ENCODE data around the gene VOPP1. TPM values are rescaled to one million over a fixed set of nuclear protein-coding genes. Genes with fewer than 3 reads are reported as not detected.

The VOPP1 gene
- total and polyA plus RNA-seq, 9 of the 15 experiments (the other 6 are each of a cell fraction or from before 2014, with no cell fraction given) = 8.2 to 45.8 (median 31.2) TPM

- no peaks in the 10 kb centered on the region for H3K9me3 ChIP-seq (replicated peaks; ENCODE audit: control insufficient read depth, insufficient read depth, low read depth, low read length)
- H3K4me1 ChIP-seq (replicated peaks in 1 of 2; ENCODE audit: control insufficient read depth in 2 of 2, insufficient read depth in 2 of 2, low read length in 2 of 2) = peaks cover 4 to 9% of the 10 kb centered on the region in 2 experiments; a peak in 4 of 5 replicates
- ATAC-seq (no peak), DNase-seq (ENCODE audit: extremely low read depth in 1 of 4, low spot score in 3 of 4) (no peak), FAIRE-seq (no peak)
- no peak for TF ChIP-seq BDP1 (IDR thresholded peaks at IDR 0.05; ENCODE audit: insufficient read depth, insufficient read length)
- TF ChIP-seq NFE2 (IDR thresholded peaks at IDR 0.05; ENCODE audit: low read depth) = peak; percentile 21; the same call in 1 of the 2 replicates
- no peak for TF ChIP-seq DACH1 (IDR thresholded peaks at IDR 0.05; ENCODE audit: partially characterized antibody)
- TF ChIP-seq MAFG (tag; conservative IDR thresholded peaks at IDR 0.05) = no peak
- no peaks in the 10 kb centered on the region for H3K36me3 ChIP-seq (ENCODE audit: control insufficient read depth, insufficient read depth, low read length)
- no peaks in the 10 kb centered on the region for H3K27me3 ChIP-seq (ENCODE audit: control insufficient read depth in 2 of 2, insufficient read depth in 2 of 2, low read length in 2 of 2)
- H3K9me1 ChIP-seq (ENCODE audit: control insufficient read depth, insufficient read depth, low read length) = no peaks in the 10 kb centered on the region
- 67% methylated on average over 9 of the region's 12 CpGs for WGBS (ENCODE audit: insufficient coverage, low coverage, missing lambda C conversion rate)
- POLR2A ChIA-PET = no interaction called here
- no TSS peak for BruUV-seq (replicated peaks)
- no peaks in the 10 kb centered on the region for H4K20me1 ChIP-seq (replicated peaks; ENCODE audit: control insufficient read depth, insufficient read depth, low read length)
- intact Hi-C loops (cut with micrococcal nuclease) (no loop called here), in situ Hi-C loops (cut with MboI) (no loop called here)
- no peaks in the 10 kb centered on the region for H3K79me2 ChIP-seq (ENCODE audit: control insufficient read depth, insufficient read depth, low read length)
- no peak overlapping the region for H3K27ac ChIP-seq (ENCODE audit: extremely low read depth, low read depth, low read length)
- H3K4me3 ChIP-seq = no peak overlapping the region
- no peak overlapping the region for H3K4me2 ChIP-seq (ENCODE audit: insufficient read depth, low read length)
- no peak overlapping the region for H3K9ac ChIP-seq (ENCODE audit: insufficient read depth in 1 of 2, low read depth in 2 of 2, low read length in 2 of 2)
- CTCF ChIA-PET (ENCODE audit: low intra/inter-chr PET ratio) = no interaction called here
- no peak overlapping the region for H2AFZ ChIP-seq (ENCODE audit: low read depth, low read length)
These were observed 145.6 kb downstream of the VOPP1 start for GRCh38 chr7:55426676-55427075.

GRCh38 chr7:55425141-55425752 is 147.1 kb downstream of the VOPP1 start:
- H4K20me1 ChIP-seq (replicated peaks; ENCODE audit: control insufficient read depth, insufficient read depth, low read length) = no peaks in the 10 kb centered on the region
- peaks cover 4 to 9% of the 10 kb centered on the region in 2 experiments; a peak in 4 of 5 replicates for H3K4me1 ChIP-seq (replicated peaks in 1 of 2; ENCODE audit: control insufficient read depth in 2 of 2, insufficient read depth in 2 of 2, low read length in 2 of 2)
- no peak overlapping the region for H3K27ac ChIP-seq (ENCODE audit: extremely low read depth, low read depth, low read length)
- intact Hi-C loops (cut with micrococcal nuclease) (no loop called here), in situ Hi-C loops (cut with MboI) (no loop called here)
- no peak overlapping the region for H3K4me3 ChIP-seq
- no peaks in the 10 kb centered on the region for H3K9me3 ChIP-seq (replicated peaks; ENCODE audit: control insufficient read depth, insufficient read depth, low read depth, low read length)
- ATAC-seq (peak; percentile 76), FAIRE-seq (no peak), DNase-seq (ENCODE audit: extremely low read depth in 1 of 4, low spot score in 3 of 4) (peak in 1 of 4 experiments; percentile 18)
- no peaks in the 10 kb centered on the region for H3K9me1 ChIP-seq (ENCODE audit: control insufficient read depth, insufficient read depth, low read length)
- no peak overlapping the region for H3K4me2 ChIP-seq (ENCODE audit: insufficient read depth, low read length)
- H3K9ac ChIP-seq (ENCODE audit: insufficient read depth in 1 of 2, low read depth in 2 of 2, low read length in 2 of 2) = no peak overlapping the region
- H3K36me3 ChIP-seq (ENCODE audit: control insufficient read depth, insufficient read depth, low read length) = no peaks in the 10 kb centered on the region
- H3K79me2 ChIP-seq (ENCODE audit: control insufficient read depth, insufficient read depth, low read length) = no peaks in the 10 kb centered on the region
- no TSS peak for BruUV-seq (replicated peaks)
- H2AFZ ChIP-seq (ENCODE audit: low read depth, low read length) = no peak overlapping the region
- ChIA-PET CTCF (ENCODE audit: low intra/inter-chr PET ratio) (no interaction called here), POLR2A (interaction anchor here (0.7 kb wide), 1 partner anchor 107 kb away, joined by 3 read pairs; no protein-coding TSS in a partner anchor)
- no peaks in the 10 kb centered on the region for H3K27me3 ChIP-seq (ENCODE audit: control insufficient read depth in 2 of 2, insufficient read depth in 2 of 2, low read length in 2 of 2)
- 73% methylated on average over 11 of the region's 11 CpGs for WGBS (ENCODE audit: insufficient coverage, low coverage, missing lambda C conversion rate)
- TF ChIP-seq ZNF3 (CRISPR knock-in tag; IDR thresholded peaks at IDR 0.05) (no peak), AFF1 (IDR thresholded peaks at IDR 0.05; ENCODE audit: low read depth in 1 of 2, partially characterized antibody in 2 of 2) (peak in 1 of 2 experiments; percentile 92), POU5F1 (IDR thresholded peaks at IDR 0.05; ENCODE audit: borderline replicate concordance, low read depth, low read length, partially characterized antibody) (no peak), KDM1A (IDR thresholded peaks at IDR 0.05) (no peak), POLR3G (IDR thresholded peaks at IDR 0.05; ENCODE audit: extremely low read depth, insufficient read length, insufficient replicate concordance) (no peak), FOXK2 (conservative IDR thresholded peaks at IDR 0.05 in 1 of 2, IDR thresholded peaks at IDR 0.05 in 1 of 2; ENCODE audit: low read depth in 2 of 2) (no peak), ZBTB8A (IDR thresholded peaks at IDR 0.05; ENCODE audit: partially characterized antibody) (no peak), MAFG (tag; conservative IDR thresholded peaks at IDR 0.05) (peak; percentile 50), RB1 (IDR thresholded peaks at IDR 0.05; ENCODE audit: low read depth) (no peak), SPI1 (IDR thresholded peaks at IDR 0.05; ENCODE audit: borderline replicate concordance, low read depth, low read length) (peak; percentile 92)
